ENCODE measurements around the gene PLEKHG4.

PLEKHG4 gene

GRCh38 chr16:67245186-67245585 is 34.1 kb upstream of the PLEKHG4 start:
- TF ChIP-seq CTCF (conservative IDR thresholded peaks at IDR 0.05; ENCODE audit: low read depth, low read length), result no peak
- Histone ChIP-seq H3K4me1 (ENCODE audit: low read depth, poor library complexity, severe bottlenecking) (peaks cover 40% of the 10 kb centered on the region), H3K36me3 (ENCODE audit: insufficient read depth) (no peaks in the 10 kb centered on the region), H3K79me2 (ENCODE audit: insufficient read depth, low read depth) (no peaks in the 10 kb centered on the region), H3K4me2 (peak overlapping the region; percentile 100), H4K20me1 (ENCODE audit: insufficient read depth) (no peaks in the 10 kb centered on the region), H3K4me3 (IDR thresholded peaks at IDR 0.05; ENCODE audit: insufficient read depth, low read depth, low read length) (no peak overlapping the region), H3K9ac (no peak overlapping the region), H3K27ac (no peak overlapping the region), H3K27me3 (ENCODE audit: insufficient read depth, low read depth) (peaks cover 22% of the 10 kb centered on the region), H2AFZ (ENCODE audit: low read depth) (no peak overlapping the region; the same call in 1 of the 2 replicates)

GRCh38 chr16:67245674-67246080 is 33.7 kb upstream of the PLEKHG4 start:
- TF ChIP-seq CTCF (conservative IDR thresholded peaks at IDR 0.05; ENCODE audit: low read depth, low read length), result no peak
- H3K79me2 ChIP-seq (ENCODE audit: insufficient read depth, low read depth), result no peaks in the 10 kb centered on the region
- H3K4me2 ChIP-seq, result peak overlapping the region; percentile 100
- H3K4me3 ChIP-seq (IDR thresholded peaks at IDR 0.05; ENCODE audit: insufficient read depth, low read depth, low read length), result peak overlapping the region; percentile 24
- peak overlapping the region; percentile 43; the same call in 1 of the 2 replicates for H3K9ac ChIP-seq
- H3K36me3 ChIP-seq (ENCODE audit: insufficient read depth), result no peaks in the 10 kb centered on the region
- H4K20me1 ChIP-seq (ENCODE audit: insufficient read depth), result no peaks in the 10 kb centered on the region
- peaks cover 40% of the 10 kb centered on the region for H3K4me1 ChIP-seq (ENCODE audit: low read depth, poor library complexity, severe bottlenecking)
- H3K27ac ChIP-seq, result 0 out of 2 replicates have a peak overlapping the region, but pooled peaks have one; percentile 46
- peaks cover 27% of the 10 kb centered on the region for H3K27me3 ChIP-seq (ENCODE audit: insufficient read depth, low read depth)
- H2AFZ ChIP-seq (ENCODE audit: low read depth), result peak overlapping the region; percentile 81

DNA sequence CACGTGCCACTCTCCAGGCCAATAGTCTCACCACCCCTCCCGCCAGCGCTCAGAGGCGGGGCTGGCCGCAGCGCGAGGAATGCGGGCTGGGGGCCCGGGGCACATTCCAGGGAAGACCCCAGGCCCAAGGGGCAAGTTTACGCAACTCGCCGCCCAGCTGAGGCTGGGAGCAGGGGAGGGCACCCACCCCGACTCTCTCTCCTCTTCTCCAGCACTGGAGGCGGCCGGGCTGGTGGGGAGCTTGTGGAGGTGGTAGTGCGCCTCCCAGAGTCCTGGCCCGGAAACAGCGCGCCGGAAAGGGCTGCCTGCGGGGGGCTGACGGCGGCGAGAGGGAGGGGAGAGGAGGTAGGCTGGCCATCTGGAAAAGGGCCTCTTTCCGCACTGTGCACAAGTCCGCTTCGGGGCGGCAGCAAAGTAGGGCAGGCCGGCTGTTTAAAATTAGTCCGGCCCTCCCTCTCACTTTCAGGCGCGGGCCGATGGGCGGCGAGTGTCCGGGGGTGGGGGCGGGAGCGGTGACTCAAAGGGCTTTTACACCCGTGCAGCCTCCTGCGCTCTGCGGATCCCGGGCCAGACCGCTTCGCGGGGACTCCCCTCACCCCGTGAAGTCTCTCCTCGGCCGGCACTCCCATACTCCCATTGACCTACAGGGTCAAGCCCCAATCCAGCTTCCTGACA is 33.1 kb upstream of the PLEKHG4 start:
- no peaks in the 10 kb centered on the region for H4K20me1 ChIP-seq (ENCODE audit: insufficient read depth)
- peak overlapping the region; percentile 24 for H3K4me3 ChIP-seq (IDR thresholded peaks at IDR 0.05; ENCODE audit: insufficient read depth, low read depth, low read length)
- H3K79me2 ChIP-seq (ENCODE audit: insufficient read depth, low read depth), result no peaks in the 10 kb centered on the region
- peaks cover 30% of the 10 kb centered on the region for H3K27me3 ChIP-seq (ENCODE audit: insufficient read depth, low read depth)
- H3K36me3 ChIP-seq (ENCODE audit: insufficient read depth), result no peaks in the 10 kb centered on the region
- H3K4me2 ChIP-seq, result peak overlapping the region; percentile 100
- peak; percentile 50 for TF ChIP-seq CTCF (conservative IDR thresholded peaks at IDR 0.05; ENCODE audit: low read depth, low read length)
- peak overlapping the region; percentile 81 for H2AFZ ChIP-seq (ENCODE audit: low read depth)
- H3K27ac ChIP-seq, result peak overlapping the region; percentile 46; the same call in 1 of the 2 replicates
- peaks cover 38% of the 10 kb centered on the region for H3K4me1 ChIP-seq (ENCODE audit: low read depth, poor library complexity, severe bottlenecking)
- peak overlapping the region; percentile 43; the same call in 1 of the 2 replicates for H3K9ac ChIP-seq

DNA sequence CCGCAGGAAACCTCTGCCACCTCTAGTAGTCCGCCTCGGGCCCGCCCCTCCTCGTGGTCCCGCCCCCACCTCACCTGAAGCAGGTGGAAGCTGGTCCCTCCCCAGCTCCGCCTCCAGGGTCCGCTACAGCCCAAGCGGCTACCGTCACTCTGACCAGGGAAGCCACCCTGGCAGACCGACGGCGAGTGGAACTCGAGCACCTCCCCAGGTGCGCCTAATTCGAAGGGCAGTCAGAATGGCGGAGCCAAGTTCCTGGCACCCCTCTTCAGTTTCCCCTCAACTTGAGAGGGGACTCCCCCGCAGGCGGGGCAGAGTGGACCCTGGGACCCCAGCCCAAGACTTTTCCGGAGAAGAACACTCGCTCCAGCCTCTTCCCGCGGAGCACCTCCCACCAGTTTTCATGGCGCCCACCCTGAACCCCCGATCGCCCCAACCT is 32.6 kb upstream of the PLEKHG4 start:
- Histone ChIP-seq H3K79me2 (ENCODE audit: insufficient read depth, low read depth) (no peaks in the 10 kb centered on the region), H3K4me2 (peak overlapping the region; percentile 100), H3K36me3 (ENCODE audit: insufficient read depth) (no peaks in the 10 kb centered on the region), H3K4me1 (ENCODE audit: low read depth, poor library complexity, severe bottlenecking) (peaks cover 32% of the 10 kb centered on the region), H3K27ac (peak overlapping the region; percentile 46), H3K27me3 (ENCODE audit: insufficient read depth, low read depth) (peaks cover 34% of the 10 kb centered on the region), H3K4me3 (IDR thresholded peaks at IDR 0.05; ENCODE audit: insufficient read depth, low read depth, low read length) (peak overlapping the region; percentile 24), H3K9ac (peak overlapping the region; percentile 43; the same call in 1 of the 2 replicates), H2AFZ (ENCODE audit: low read depth) (peak overlapping the region; percentile 81), H4K20me1 (ENCODE audit: insufficient read depth) (no peaks in the 10 kb centered on the region)
- no peak for TF ChIP-seq CTCF (conservative IDR thresholded peaks at IDR 0.05; ENCODE audit: low read depth, low read length)

Measured in KMS-11 (cell line).